NCI-H2081 (cell line): Measurements from ENCODE around the gene NR4A2.
"Not testable (repeated sequence)": the region's sequence is repeated elsewhere in the genome, so short reads cannot be mapped to it uniquely, and the experiment has no call there.

ENCODE experiments used
- DNase-seq, 2 experiments: peaks; one replicate each; lab custom pipeline; 2025; lab: John Stamatoyannopoulos, UW

NR4A2 gene

GRCh38 chr2:156321243-156321904 is 11.1 kb downstream of the NR4A2 start:
- DNase-seq, result no peak

GRCh38 chr2:156320486-156321098 is 11.9 kb downstream of the NR4A2 start:
- no peak for DNase-seq

- DNase-seq, result no peak
These were observed 12.6 kb downstream of the NR4A2 start for GRCh38 chr2:156319811-156320485.

- no peak for DNase-seq
These were observed 14.9 kb downstream of the NR4A2 start for GRCh38 chr2:156317631-156318030.

GRCh38 chr2:156311976-156312375 is 20.5 kb downstream of the NR4A2 start:
- no peak for DNase-seq

GRCh38 chr2:156310773-156311172 is 21.7 kb downstream of the NR4A2 start:
- DNase-seq, result no peak

- no peak for DNase-seq
These were observed 22.6 kb downstream of the NR4A2 start for GRCh38 chr2:156309917-156310316.

GRCh38 chr2:156309167-156309566 is 23.4 kb downstream of the NR4A2 start:
- no peak for DNase-seq

- DNase-seq, result peak in 1 of 2 experiments; percentile 4
These were observed 25.7 kb downstream of the NR4A2 start for GRCh38 chr2:156306821-156307220.

GRCh38 chr2:156305121-156305520 is 27.4 kb downstream of the NR4A2 start:
- no peak for DNase-seq

GRCh38 chr2:156300337-156300736 is 32.2 kb downstream of the NR4A2 start:
- peak in 1 of 2 experiments; percentile 19 for DNase-seq

GRCh38 chr2:156294945-156295580 is 37.5 kb downstream of the NR4A2 start:
- DNase-seq, result no peak

- DNase-seq, result not testable (repeated sequence)
These were observed 39.1 kb downstream of the NR4A2 start for GRCh38 chr2:156293382-156293781.

GRCh38 chr2:156279446-156280150 is 52.9 kb downstream of the NR4A2 start:
- DNase-seq, result no peak
